ENCODE data around the gene LAPTM4A.

DNA sequence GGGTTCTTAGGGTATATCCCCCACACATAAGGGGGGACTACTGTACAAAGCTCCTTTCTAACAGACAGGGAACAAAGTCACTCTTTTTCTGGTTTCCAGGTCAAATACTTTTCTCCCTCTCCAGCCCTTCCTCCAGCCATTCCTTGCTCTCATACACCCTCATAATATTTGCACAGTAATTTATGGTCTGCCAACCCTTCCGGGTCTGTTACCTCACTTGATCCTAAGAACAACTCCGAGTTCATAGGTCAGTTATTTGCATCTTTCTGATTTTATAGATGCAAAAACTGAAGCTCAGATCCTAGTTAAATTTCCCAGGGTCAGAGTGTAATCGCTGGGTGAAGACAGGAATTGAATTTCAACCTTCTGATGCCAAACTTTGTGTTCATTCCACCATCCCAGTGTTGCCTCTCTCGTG lies 24.2 kb downstream of the LAPTM4A start:
- TF ChIP-seq, protein P1, sequence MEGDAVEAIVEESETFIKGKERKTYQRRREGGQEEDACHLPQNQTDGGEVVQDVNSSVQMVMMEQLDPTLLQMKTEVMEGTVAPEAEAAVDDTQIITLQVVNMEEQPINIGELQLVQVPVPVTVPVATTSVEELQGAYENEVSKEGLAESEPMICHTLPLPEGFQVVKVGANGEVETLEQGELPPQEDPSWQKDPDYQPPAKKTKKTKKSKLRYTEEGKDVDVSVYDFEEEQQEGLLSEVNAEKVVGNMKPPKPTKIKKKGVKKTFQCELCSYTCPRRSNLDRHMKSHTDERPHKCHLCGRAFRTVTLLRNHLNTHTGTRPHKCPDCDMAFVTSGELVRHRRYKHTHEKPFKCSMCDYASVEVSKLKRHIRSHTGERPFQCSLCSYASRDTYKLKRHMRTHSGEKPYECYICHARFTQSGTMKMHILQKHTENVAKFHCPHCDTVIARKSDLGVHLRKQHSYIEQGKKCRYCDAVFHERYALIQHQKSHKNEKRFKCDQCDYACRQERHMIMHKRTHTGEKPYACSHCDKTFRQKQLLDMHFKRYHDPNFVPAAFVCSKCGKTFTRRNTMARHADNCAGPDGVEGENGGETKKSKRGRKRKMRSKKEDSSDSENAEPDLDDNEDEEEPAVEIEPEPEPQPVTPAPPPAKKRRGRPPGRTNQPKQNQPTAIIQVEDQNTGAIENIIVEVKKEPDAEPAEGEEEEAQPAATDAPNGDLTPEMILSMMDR (IDR thresholded peaks at IDR 0.05), result no peak
- TF ChIP-seq ZFX (IDR thresholded peaks at IDR 0.05; ENCODE audit: borderline replicate concordance), result no peak
